Midbrain (tissue), 1 donor: Measurements from ENCODE around the gene MECP2.
"Not testable (repeated sequence)": the region's sequence is repeated elsewhere in the genome, so short reads cannot be mapped to it uniquely, and the experiment has no call there.

ENCODE experiments used
- DNase-seq: peaks from one replicate; lab custom pipeline; 2025; lab: John Stamatoyannopoulos, UW

Gene MECP2

GRCh38 chrX:153993079-153993478 lies 104.4 kb downstream of the MECP2 start:
- DNase-seq, result no peak

- DNase-seq, result no peak
Observed at GRCh38 chrX:153992180-153992579, 105.3 kb downstream of the MECP2 start.

GRCh38 chrX:153991013-153991580 lies 106.4 kb downstream of the MECP2 start:
- no peak for DNase-seq

GRCh38 chrX:153989973-153990655 lies 107.4 kb downstream of the MECP2 start:
- DNase-seq, result no peak

GRCh38 chrX:153988493-153988892 lies 109.0 kb downstream of the MECP2 start:
- no peak for DNase-seq

GRCh38 chrX:153984351-153985178 lies 113.0 kb downstream of the MECP2 start:
- no peak for DNase-seq

GRCh38 chrX:153983321-153983801 lies 114.2 kb downstream of the MECP2 start:
- DNase-seq, result no peak

- no peak for DNase-seq
Observed at GRCh38 chrX:153981771-153982533, 115.6 kb downstream of the MECP2 start.

GRCh38 chrX:153981231-153981630 lies 116.3 kb downstream of the MECP2 start:
- no peak for DNase-seq

- DNase-seq, result not testable (repeated sequence)
Observed at GRCh38 chrX:153980394-153980793, 117.1 kb downstream of the MECP2 start.

- no peak for DNase-seq
Observed at GRCh38 chrX:153974726-153975286, 122.7 kb downstream of the MECP2 start.

GRCh38 chrX:153974003-153974725 lies 123.4 kb downstream of the MECP2 start:
- DNase-seq, result no peak

GRCh38 chrX:153973127-153974002 lies 124.2 kb downstream of the MECP2 start:
- DNase-seq, result no peak

GRCh38 chrX:153972368-153973126 lies 125.0 kb downstream of the MECP2 start, which contains the start of gene TMEM187:
Gene TMEM187 (plus strand): TSS chrX:153972754. CDS start chrX:153982063, 9,309 bp downstream.
- peak; percentile 88 for DNase-seq
